Measurements from ENCODE around the gene HTT. TPM values are rescaled to one million over a fixed set of nuclear protein-coding genes. Genes with fewer than 3 reads are reported as not detected.

Gene HTT
- total and polyA plus RNA-seq, 9 of the 15 experiments (the other 6 are each of a cell fraction or from before 2014, with no cell fraction given), result 0.66 to 31.6 (median 14.7) TPM

GRCh38 chr4:3287972-3288570 lies 213.6 kb downstream of the HTT start (continued):
- TF ChIP-seq ZBTB40 (IDR thresholded peaks at IDR 0.05) (no peak), ZBTB40 (CRISPR knock-in tag; IDR thresholded peaks at IDR 0.05) (no peak), BRF2 (IDR thresholded peaks at IDR 0.05; ENCODE audit: borderline replicate concordance, insufficient read depth, insufficient read length) (no peak), ZNF609 (CRISPR knock-in tag; IDR thresholded peaks at IDR 0.05; ENCODE audit: borderline replicate concordance) (no peak)
